Endothelial cell of umbilical vein (primary cell): Measurements from ENCODE around the gene DLG1. TPM values are rescaled to one million over a fixed set of nuclear protein-coding genes. Genes with fewer than 3 reads are reported as not detected.

Experiments
- BruUV-seq: library from RNA; stranded (reverse); fragments of 400-500 nt; replicated peaks from 2 replicates; lab custom pipeline; 2021; lab: Mats Ljungman, UMichigan
- CTCF ChIA-PET: fragments of 300-600, 350-600 bp; sonication (Branson Sonifier 250); formaldehyde crosslinking; loops from one replicate; lab custom pipeline; 2021; ENCODE audit warnings: antibody characterized with exemption, inconsistent platforms; lab: Charles Lee
- POLR2A ChIA-PET: fragments of 300-600, 350-600 bp; sonication (Branson Sonifier 250); formaldehyde crosslinking; loops from one replicate; lab custom pipeline; 2021; ENCODE audit warnings: antibody characterized with exemption, inconsistent platforms; lab: Charles Lee
- DNase-seq: peaks from one replicate; pipeline ENCODE4 v3.0.0-alpha.2; 2011; ENCODE audit warnings: low read depth, low spot score
- FAIRE-seq: peaks from 2 replicates; lab custom pipeline; 2011; peaks lifted over from hg19 to GRCh38; lab: Jason Lieb, UNC
- H2AFZ ChIP-seq: 2 replicates; pipeline ENCODE4 v1.6.0; 2012; ENCODE audit warnings: low read depth, low read length, control low read depth, inconsistent platforms
- H3K27ac ChIP-seq: 2 replicates; pipeline ENCODE4 v1.5.1; 2011; ENCODE audit warnings: low read depth, mild to moderate bottlenecking, control low read depth, low read length, moderate library complexity; ENCODE audit not compliant: insufficient read depth
- H3K27me3 ChIP-seq, 2 experiments: 2 replicates each; pipeline versions ENCODE4 v1.6.0 to v1.6.1; 2011; ENCODE audit warnings: low read length in 2 of 2, mixed read lengths in 1 of 2; ENCODE audit not compliant: control insufficient read depth in 2 of 2, insufficient read depth in 2 of 2
- H3K36me3 ChIP-seq, 2 experiments: 2 replicates in 1 of 2; 3 replicates in 1 of 2; pipeline ENCODE4 v1.5.1; 2011; ENCODE audit warnings: low read length in 2 of 2, mild to moderate bottlenecking in 1 of 2, moderate library complexity in 1 of 2; ENCODE audit not compliant: control insufficient read depth in 2 of 2, insufficient read depth in 2 of 2; ENCODE audit errors: extremely low read depth in 1 of 2
- H3K4me1 ChIP-seq: 3 replicates; pipeline ENCODE4 v1.5.1; 2011; ENCODE audit warnings: mild to moderate bottlenecking, low read length; ENCODE audit not compliant: control insufficient read depth, insufficient read depth; ENCODE audit errors: extremely low read depth
- H3K4me2 ChIP-seq: 2 replicates; pipeline ENCODE4 v1.6.1; 2011; ENCODE audit warnings: low read length, control low read depth, mixed read lengths; ENCODE audit not compliant: insufficient read depth
- H3K4me3 ChIP-seq, 3 experiments: fragments of 200-600 bp in 1 of 3; sonication (generic), shearing (Covaris generic) in 1 of 3; replicated peaks in 1 of 3; 2 replicates each; pipeline ENCODE4 v1.5.1; 2011 to 2016; ENCODE audit warnings: control low read depth in 3 of 3, low read length in 3 of 3, mild to moderate bottlenecking in 2 of 3, inconsistent platforms in 1 of 3, low read depth in 1 of 3, moderate library complexity in 1 of 3; ENCODE audit not compliant: insufficient read depth in 1 of 3
- H3K79me2 ChIP-seq: 2 replicates; pipeline ENCODE4 v1.6.0; 2012; ENCODE audit warnings: low read length, inconsistent platforms; ENCODE audit not compliant: control insufficient read depth, insufficient read depth
- H3K9ac ChIP-seq: replicated peaks from 2 replicates; pipeline ENCODE3; 2011; ENCODE audit warnings: low read length, control low read depth; ENCODE audit not compliant: insufficient read depth; ENCODE audit errors: extremely low read depth
- H3K9me1 ChIP-seq: replicated peaks from 3 replicates; pipeline ENCODE4 v1.6.0; 2011; ENCODE audit warnings: mild to moderate bottlenecking, low read length; ENCODE audit not compliant: control insufficient read depth, insufficient read depth; ENCODE audit errors: extremely low read depth
- H3K9me3 ChIP-seq: replicated peaks from 2 replicates; pipeline ENCODE4 v1.5.1; 2012; ENCODE audit warnings: low read length, inconsistent platforms; ENCODE audit not compliant: control insufficient read depth, insufficient read depth
- H4K20me1 ChIP-seq: replicated peaks from 2 replicates; pipeline ENCODE3; 2011; ENCODE audit warnings: mild to moderate bottlenecking, low read length; ENCODE audit not compliant: control insufficient read depth, insufficient read depth; ENCODE audit errors: extremely low read depth
- EZH2 ChIP-seq: IDR thresholded peaks from 2 replicates; pipeline ENCODE4 v1.6.1; 2012; ENCODE audit warnings: borderline replicate concordance, low read depth, mild to moderate bottlenecking, moderate library complexity, low read length, inconsistent platforms; ENCODE audit not compliant: severe bottlenecking
- FOS ChIP-seq: IDR thresholded peaks from 2 replicates; pipeline ENCODE4 v1.6.1; 2011; ENCODE audit warnings: mild to moderate bottlenecking, low read length, moderate library complexity, borderline replicate concordance; ENCODE audit not compliant: insufficient read depth
- GATA2 ChIP-seq: IDR thresholded peaks from 2 replicates; pipeline ENCODE4 v1.7.0; 2011; ENCODE audit warnings: low read depth, mild to moderate bottlenecking, moderate library complexity, mixed read lengths, low read length; ENCODE audit not compliant: insufficient read length, insufficient read depth
- JUN ChIP-seq: IDR thresholded peaks from 2 replicates; pipeline ENCODE4 v1.6.1; 2011; ENCODE audit warnings: borderline replicate concordance, low read depth; ENCODE audit not compliant: insufficient read length, insufficient read depth
- MYC ChIP-seq: IDR thresholded peaks from one replicate; pipeline ENCODE4 v1.6.1; 2011; ENCODE audit warnings: mild to moderate bottlenecking, low read depth, low read length
- POLR2A ChIP-seq: IDR thresholded peaks from 2 replicates; pipeline ENCODE4 v1.6.1; 2012; ENCODE audit warnings: low read depth, mild to moderate bottlenecking, control low read depth, low read length
- POLR2AphosphoS5 ChIP-seq: IDR thresholded peaks from 2 replicates; pipeline ENCODE4 v1.6.1; 2012; ENCODE audit warnings: low read depth, mild to moderate bottlenecking, control low read depth, low read length, moderate library complexity; ENCODE audit not compliant: insufficient read depth
- dilution Hi-C: fragments of 300-500 bp; cut with MboI; formaldehyde crosslinking; loops from one replicate; pipeline ENCODE4 v1.15.0; 2019; ENCODE audit warnings: low sequenced_read_pairs; ENCODE audit not compliant: extremely low pct_ligation_motif_present
- intact Hi-C: fragments of 100-400 bp; cut with micrococcal nuclease; formaldehyde crosslinking; loops from one replicate; pipeline ENCODE4 v1.10.0; 2022
- polyA plus RNA-seq, 4 experiments: library from polyadenylated mRNA; depleted of rRNA in 3 of 4; stranded (reverse) in 3 of 4; unstranded in 1 of 4; fragments of >200 nt; gene quantifications; 2 replicates each; pipeline versions ENCODE4 v1.2.1 to v1.2.3, GENCODE V29; 2011 to 2012; ENCODE audit warnings: missing spikeins in 1 of 4
- total RNA-seq: library from RNA; stranded (reverse); gene quantifications from 2 replicates; pipeline ENCODE4 v1.2.3, GENCODE V29; 2021
- TF ChIP-seq, protein P1 (sequence below): IDR thresholded peaks from 2 replicates; pipeline ENCODE4 v1.6.1; 2011; ENCODE audit not compliant: insufficient read depth, insufficient read length
- TF ChIP-seq, protein P2 (sequence below), 2 donors: IDR thresholded peaks; 1 replicate in 1 of 2; 2 replicates in 1 of 2; pipeline ENCODE4 v1.5.1; 2011; ENCODE audit warnings: low read length in 2 of 2, mild to moderate bottlenecking in 2 of 2, moderate library complexity in 2 of 2, control low read depth in 1 of 2, inconsistent platforms in 1 of 2, low read depth in 1 of 2; ENCODE audit not compliant: insufficient read depth in 1 of 2; ENCODE audit errors: extremely low read depth in 1 of 2

DLG1 gene
- total and polyA plus RNA-seq, 2 donors (not counting 3 experiments of a cell fraction or from before 2014, with no cell fraction given) = 26.5 to 80.1 TPM

DNA sequence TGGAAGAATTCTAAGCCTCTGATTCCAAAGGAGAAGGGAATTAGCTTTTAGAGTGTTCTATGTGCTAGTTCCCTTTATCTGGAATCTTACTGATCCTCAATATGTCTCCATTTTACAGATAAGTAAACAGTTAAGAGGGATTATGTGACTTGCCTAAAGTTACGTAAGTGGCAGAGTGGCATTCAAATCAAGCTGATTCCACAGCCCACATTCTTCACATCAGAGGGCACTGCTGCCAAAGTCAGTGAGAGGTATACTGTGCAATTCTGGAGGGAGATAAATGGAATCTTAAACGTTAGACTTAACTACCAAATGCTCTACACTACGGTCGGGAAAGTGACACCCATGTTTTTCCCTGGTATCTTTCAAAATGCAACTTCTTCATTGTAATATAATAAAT is 257.8 kb downstream of the DLG1 start:
- H3K27ac ChIP-seq = no peak overlapping the region
- no peak overlapping the region for H3K4me2 ChIP-seq
- TF ChIP-seq, protein P1, sequence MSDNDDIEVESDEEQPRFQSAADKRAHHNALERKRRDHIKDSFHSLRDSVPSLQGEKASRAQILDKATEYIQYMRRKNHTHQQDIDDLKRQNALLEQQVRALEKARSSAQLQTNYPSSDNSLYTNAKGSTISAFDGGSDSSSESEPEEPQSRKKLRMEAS = no peak
- TF ChIP-seq POLR2AphosphoS5 (no peak), POLR2A (no peak), MYC (no peak), GATA2 (no peak), FOS (no peak), EZH2 (no peak), JUN (no peak)
- TF ChIP-seq, protein P2, sequence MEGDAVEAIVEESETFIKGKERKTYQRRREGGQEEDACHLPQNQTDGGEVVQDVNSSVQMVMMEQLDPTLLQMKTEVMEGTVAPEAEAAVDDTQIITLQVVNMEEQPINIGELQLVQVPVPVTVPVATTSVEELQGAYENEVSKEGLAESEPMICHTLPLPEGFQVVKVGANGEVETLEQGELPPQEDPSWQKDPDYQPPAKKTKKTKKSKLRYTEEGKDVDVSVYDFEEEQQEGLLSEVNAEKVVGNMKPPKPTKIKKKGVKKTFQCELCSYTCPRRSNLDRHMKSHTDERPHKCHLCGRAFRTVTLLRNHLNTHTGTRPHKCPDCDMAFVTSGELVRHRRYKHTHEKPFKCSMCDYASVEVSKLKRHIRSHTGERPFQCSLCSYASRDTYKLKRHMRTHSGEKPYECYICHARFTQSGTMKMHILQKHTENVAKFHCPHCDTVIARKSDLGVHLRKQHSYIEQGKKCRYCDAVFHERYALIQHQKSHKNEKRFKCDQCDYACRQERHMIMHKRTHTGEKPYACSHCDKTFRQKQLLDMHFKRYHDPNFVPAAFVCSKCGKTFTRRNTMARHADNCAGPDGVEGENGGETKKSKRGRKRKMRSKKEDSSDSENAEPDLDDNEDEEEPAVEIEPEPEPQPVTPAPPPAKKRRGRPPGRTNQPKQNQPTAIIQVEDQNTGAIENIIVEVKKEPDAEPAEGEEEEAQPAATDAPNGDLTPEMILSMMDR (IDR thresholded peaks at IDR 0.05; ENCODE audit: extremely low read depth in 1 of 2, insufficient read depth in 1 of 2, low read depth in 1 of 2, low read length in 2 of 2) = no peak
- no peak for DNase-seq
- H4K20me1 ChIP-seq = no peaks in the 10 kb centered on the region
- H3K9me3 ChIP-seq = no peaks in the 10 kb centered on the region
- peaks cover 0 to 2% of the 10 kb centered on the region in 2 experiments for H3K36me3 ChIP-seq
- BruUV-seq = no TSS peak
- intact Hi-C loops (no loop called here), dilution Hi-C loops (no loop called here)
- FAIRE-seq = no peak
- H3K4me3 ChIP-seq = no peak overlapping the region
- CTCF ChIA-PET = interaction anchor here (1.3 to 1.8 kb wide), 2 partner anchors 10 to 43 kb away, joined by 3 to 4 read pairs; no protein-coding TSS in a partner anchor
- H3K9ac ChIP-seq = no peak overlapping the region
- POLR2A ChIA-PET = no interaction called here
- H3K4me1 ChIP-seq = no peaks in the 10 kb centered on the region
- H3K9me1 ChIP-seq = no peaks in the 10 kb centered on the region
- no peaks in the 10 kb centered on the region for H3K79me2 ChIP-seq
- H2AFZ ChIP-seq = no peak overlapping the region
- peaks cover 0 to under 1% of the 10 kb centered on the region in 2 experiments for H3K27me3 ChIP-seq
